Measurements from ENCODE around the gene LITAFD.

GRCh38 chr16:8832717-8833105 lies 49.4 kb upstream of the LITAFD start:
- TF ChIP-seq, protein P1, sequence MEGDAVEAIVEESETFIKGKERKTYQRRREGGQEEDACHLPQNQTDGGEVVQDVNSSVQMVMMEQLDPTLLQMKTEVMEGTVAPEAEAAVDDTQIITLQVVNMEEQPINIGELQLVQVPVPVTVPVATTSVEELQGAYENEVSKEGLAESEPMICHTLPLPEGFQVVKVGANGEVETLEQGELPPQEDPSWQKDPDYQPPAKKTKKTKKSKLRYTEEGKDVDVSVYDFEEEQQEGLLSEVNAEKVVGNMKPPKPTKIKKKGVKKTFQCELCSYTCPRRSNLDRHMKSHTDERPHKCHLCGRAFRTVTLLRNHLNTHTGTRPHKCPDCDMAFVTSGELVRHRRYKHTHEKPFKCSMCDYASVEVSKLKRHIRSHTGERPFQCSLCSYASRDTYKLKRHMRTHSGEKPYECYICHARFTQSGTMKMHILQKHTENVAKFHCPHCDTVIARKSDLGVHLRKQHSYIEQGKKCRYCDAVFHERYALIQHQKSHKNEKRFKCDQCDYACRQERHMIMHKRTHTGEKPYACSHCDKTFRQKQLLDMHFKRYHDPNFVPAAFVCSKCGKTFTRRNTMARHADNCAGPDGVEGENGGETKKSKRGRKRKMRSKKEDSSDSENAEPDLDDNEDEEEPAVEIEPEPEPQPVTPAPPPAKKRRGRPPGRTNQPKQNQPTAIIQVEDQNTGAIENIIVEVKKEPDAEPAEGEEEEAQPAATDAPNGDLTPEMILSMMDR (IDR thresholded peaks at IDR 0.05): no peak
- no peak for TF ChIP-seq POLR2A (IDR thresholded peaks at IDR 0.05)

Measured in testis (tissue), 2 donors.